HL-60 (cell line): ENCODE results near the gene DPYSL4.

Experiments
- POLR2AphosphoS5 ChIP-seq: IDR thresholded peaks from 2 replicates; pipeline ENCODE4 v1.6.1; 2012; ENCODE audit warnings: low read depth
- SPI1 ChIP-seq: IDR thresholded peaks from 2 replicates; pipeline ENCODE4 v1.6.1; 2012; ENCODE audit warnings: low read depth, mild to moderate bottlenecking, borderline replicate concordance
- TF ChIP-seq, protein P1 (sequence below): IDR thresholded peaks from one replicate; pipeline ENCODE4 v1.5.1; 2011; ENCODE audit warnings: low read length, control low read depth, inconsistent platforms; ENCODE audit not compliant: insufficient read depth
- TF ChIP-seq, protein P2 (sequence below): IDR thresholded peaks from 2 replicates; pipeline ENCODE4 v1.6.1; 2012; ENCODE audit warnings: low read depth; ENCODE audit not compliant: insufficient replicate concordance

DNA sequence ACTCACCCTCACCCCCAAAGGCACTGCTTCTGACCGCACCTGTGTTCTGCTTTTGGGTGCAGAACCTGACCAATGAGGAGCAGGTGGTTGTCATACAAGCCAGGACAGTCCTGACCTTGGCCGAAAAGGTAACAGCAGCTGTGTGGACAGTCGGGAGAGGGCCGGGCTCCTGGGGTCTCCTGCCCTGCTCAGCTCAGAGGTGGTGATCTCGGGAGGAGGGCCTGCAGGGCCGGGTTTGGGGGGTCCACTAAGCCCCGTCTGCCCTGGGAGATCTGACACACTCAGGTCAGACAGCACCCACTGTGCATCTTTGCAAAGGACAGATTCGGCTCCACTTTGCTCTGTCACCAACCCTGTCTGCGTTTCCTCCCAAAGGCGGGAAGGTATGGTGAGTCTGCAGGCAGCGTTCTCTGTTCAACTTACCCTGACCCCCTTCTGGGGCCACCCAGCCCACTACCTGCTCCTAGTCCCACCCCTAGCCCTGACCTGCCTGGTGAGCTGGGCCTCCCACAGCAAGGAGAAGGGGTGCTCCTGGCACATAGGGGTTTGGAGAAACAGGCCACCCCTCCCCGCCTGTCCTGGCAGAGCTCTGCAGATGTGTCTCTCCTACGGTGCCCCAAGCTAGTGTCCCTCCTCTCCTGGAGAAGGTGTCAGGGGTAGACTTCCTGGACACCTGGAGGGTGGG is 33.7 kb upstream of the DPYSL4 start:
- TF ChIP-seq, protein P1, sequence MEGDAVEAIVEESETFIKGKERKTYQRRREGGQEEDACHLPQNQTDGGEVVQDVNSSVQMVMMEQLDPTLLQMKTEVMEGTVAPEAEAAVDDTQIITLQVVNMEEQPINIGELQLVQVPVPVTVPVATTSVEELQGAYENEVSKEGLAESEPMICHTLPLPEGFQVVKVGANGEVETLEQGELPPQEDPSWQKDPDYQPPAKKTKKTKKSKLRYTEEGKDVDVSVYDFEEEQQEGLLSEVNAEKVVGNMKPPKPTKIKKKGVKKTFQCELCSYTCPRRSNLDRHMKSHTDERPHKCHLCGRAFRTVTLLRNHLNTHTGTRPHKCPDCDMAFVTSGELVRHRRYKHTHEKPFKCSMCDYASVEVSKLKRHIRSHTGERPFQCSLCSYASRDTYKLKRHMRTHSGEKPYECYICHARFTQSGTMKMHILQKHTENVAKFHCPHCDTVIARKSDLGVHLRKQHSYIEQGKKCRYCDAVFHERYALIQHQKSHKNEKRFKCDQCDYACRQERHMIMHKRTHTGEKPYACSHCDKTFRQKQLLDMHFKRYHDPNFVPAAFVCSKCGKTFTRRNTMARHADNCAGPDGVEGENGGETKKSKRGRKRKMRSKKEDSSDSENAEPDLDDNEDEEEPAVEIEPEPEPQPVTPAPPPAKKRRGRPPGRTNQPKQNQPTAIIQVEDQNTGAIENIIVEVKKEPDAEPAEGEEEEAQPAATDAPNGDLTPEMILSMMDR = no peak
- TF ChIP-seq SPI1 (no peak), POLR2AphosphoS5 (no peak)
- TF ChIP-seq, protein P2, sequence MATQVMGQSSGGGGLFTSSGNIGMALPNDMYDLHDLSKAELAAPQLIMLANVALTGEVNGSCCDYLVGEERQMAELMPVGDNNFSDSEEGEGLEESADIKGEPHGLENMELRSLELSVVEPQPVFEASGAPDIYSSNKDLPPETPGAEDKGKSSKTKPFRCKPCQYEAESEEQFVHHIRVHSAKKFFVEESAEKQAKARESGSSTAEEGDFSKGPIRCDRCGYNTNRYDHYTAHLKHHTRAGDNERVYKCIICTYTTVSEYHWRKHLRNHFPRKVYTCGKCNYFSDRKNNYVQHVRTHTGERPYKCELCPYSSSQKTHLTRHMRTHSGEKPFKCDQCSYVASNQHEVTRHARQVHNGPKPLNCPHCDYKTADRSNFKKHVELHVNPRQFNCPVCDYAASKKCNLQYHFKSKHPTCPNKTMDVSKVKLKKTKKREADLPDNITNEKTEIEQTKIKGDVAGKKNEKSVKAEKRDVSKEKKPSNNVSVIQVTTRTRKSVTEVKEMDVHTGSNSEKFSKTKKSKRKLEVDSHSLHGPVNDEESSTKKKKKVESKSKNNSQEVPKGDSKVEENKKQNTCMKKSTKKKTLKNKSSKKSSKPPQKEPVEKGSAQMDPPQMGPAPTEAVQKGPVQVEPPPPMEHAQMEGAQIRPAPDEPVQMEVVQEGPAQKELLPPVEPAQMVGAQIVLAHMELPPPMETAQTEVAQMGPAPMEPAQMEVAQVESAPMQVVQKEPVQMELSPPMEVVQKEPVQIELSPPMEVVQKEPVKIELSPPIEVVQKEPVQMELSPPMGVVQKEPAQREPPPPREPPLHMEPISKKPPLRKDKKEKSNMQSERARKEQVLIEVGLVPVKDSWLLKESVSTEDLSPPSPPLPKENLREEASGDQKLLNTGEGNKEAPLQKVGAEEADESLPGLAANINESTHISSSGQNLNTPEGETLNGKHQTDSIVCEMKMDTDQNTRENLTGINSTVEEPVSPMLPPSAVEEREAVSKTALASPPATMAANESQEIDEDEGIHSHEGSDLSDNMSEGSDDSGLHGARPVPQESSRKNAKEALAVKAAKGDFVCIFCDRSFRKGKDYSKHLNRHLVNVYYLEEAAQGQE = no peak
